ENCODE data around the gene TBC1D3B. TPM values are rescaled to one million over a fixed set of nuclear protein-coding genes. Genes with fewer than 3 reads are reported as not detected.
"Not testable (repeated sequence)": the region's sequence is repeated elsewhere in the genome, so short reads cannot be mapped to it uniquely, and the experiment has no call there.

Gene TBC1D3B
- total RNA-seq = 4.0 TPM
- long read RNA-seq = 0 reads

- intact Hi-C loops (cut with DNase I); DNase-seq (ENCODE audit: missing footprints); ATAC-seq: not testable (repeated sequence)
Measured at GRCh38 chr17:36176536-36176935, at the start of gene TBC1D3B. TBC1D3B (minus strand) TSS chr17:36176636; CDS start chr17:36175050, 1,586 bp downstream.

- DNase-seq (ENCODE audit: missing footprints); intact Hi-C loops (cut with DNase I); ATAC-seq: not testable (repeated sequence)
Measured at GRCh38 chr17:36222967-36223366, 46.5 kb upstream of the TBC1D3B start.

GRCh38 chr17:36221581-36222100, 45.2 kb upstream of the TBC1D3B start:
- intact Hi-C loops (cut with DNase I); ATAC-seq; DNase-seq (ENCODE audit: missing footprints): not testable (repeated sequence)

GRCh38 chr17:36220737-36221580, 44.5 kb upstream of the TBC1D3B start:
- intact Hi-C loops (cut with DNase I); ATAC-seq; DNase-seq (ENCODE audit: missing footprints): not testable (repeated sequence)

- intact Hi-C loops (cut with DNase I); ATAC-seq; DNase-seq (ENCODE audit: missing footprints): not testable (repeated sequence)
Measured at GRCh38 chr17:36219556-36219955, 43.1 kb upstream of the TBC1D3B start.

GRCh38 chr17:36215406-36216308, 39.2 kb upstream of the TBC1D3B start:
- DNase-seq (ENCODE audit: missing footprints); ATAC-seq; intact Hi-C loops (cut with DNase I): not testable (repeated sequence)

- intact Hi-C loops (cut with DNase I) = no loop called here
- no peak for DNase-seq (ENCODE audit: missing footprints)
- no peak for ATAC-seq
Measured at GRCh38 chr17:36214918-36215317, 38.5 kb upstream of the TBC1D3B start.

- intact Hi-C loops (cut with DNase I) = no loop called here
- ATAC-seq = no peak
- DNase-seq (ENCODE audit: missing footprints) = no peak
Measured at GRCh38 chr17:36213695-36214094, 37.3 kb upstream of the TBC1D3B start.

GRCh38 chr17:36212966-36213365, 36.5 kb upstream of the TBC1D3B start:
- DNase-seq (ENCODE audit: missing footprints) = no peak
- no peak for ATAC-seq
- intact Hi-C loops (cut with DNase I) = no loop called here

- no peak for ATAC-seq
- intact Hi-C loops (cut with DNase I) = no loop called here
Measured at GRCh38 chr17:36212272-36212605, 35.8 kb upstream of the TBC1D3B start.

GRCh38 chr17:36211484-36212271, 35.2 kb upstream of the TBC1D3B start:
- peak; percentile 71 for DNase-seq (ENCODE audit: missing footprints)
- intact Hi-C loops (cut with DNase I); ATAC-seq: not testable (repeated sequence)

More at GRCh38 chr17:36212272-36212605, 35.8 kb upstream of the TBC1D3B start:
- DNase-seq (ENCODE audit: missing footprints) = no peak

GRCh38 chr17:36210439-36211211, 34.2 kb upstream of the TBC1D3B start, which contains the start of gene CCL4L2:
CCL4L2 (plus strand) TSS chr17:36211063.
- ATAC-seq (peak; percentile 69), DNase-seq (ENCODE audit: missing footprints) (peak; percentile 46)
- intact Hi-C loops (cut with DNase I) = not testable (repeated sequence)

- DNase-seq (ENCODE audit: missing footprints) = peak; percentile 22
- no peak for ATAC-seq
Measured at GRCh38 chr17:36209575-36209974, 33.1 kb upstream of the TBC1D3B start.

GRCh38 chr17:36207383-36207782, 30.9 kb upstream of the TBC1D3B start:
- intact Hi-C loops (cut with DNase I); DNase-seq (ENCODE audit: missing footprints); ATAC-seq: not testable (repeated sequence)

More at GRCh38 chr17:36209575-36209974, 33.1 kb upstream of the TBC1D3B start:
- intact Hi-C loops (cut with DNase I) = no loop called here

GRCh38 chr17:36206486-36206821, 30.0 kb upstream of the TBC1D3B start:
- DNase-seq (ENCODE audit: missing footprints); ATAC-seq; intact Hi-C loops (cut with DNase I): not testable (repeated sequence)

GRCh38 chr17:36205637-36206485, 29.4 kb upstream of the TBC1D3B start:
- intact Hi-C loops (cut with DNase I) = no loop called here
- ATAC-seq (no peak), DNase-seq (ENCODE audit: missing footprints) (no peak)
